Tibial nerve (tissue), 4 donors: ENCODE results near the gene NOS1AP.

ENCODE experiments used
- CTCF ChIP-seq, 5 experiments: fragments of 200-600 bp in 3 of 5; fragments of 450-650 bp in 2 of 5; sonication (generic) in 3 of 5; IDR thresholded peaks; one replicate each; pipeline ENCODE4 v1.5.1; 2016 to 2019; ENCODE audit warnings: antibody characterized with exemption in 5 of 5, mild to moderate bottlenecking in 3 of 5, moderate library complexity in 2 of 5
- EP300 ChIP-seq, 2 donors: sonication (generic); formaldehyde crosslinking; IDR thresholded peaks; one replicate each; pipeline ENCODE4 v1.6.1; 2017; ENCODE audit warnings: antibody characterized with exemption in 2 of 2, mild to moderate bottlenecking in 1 of 2
- POLR2A ChIP-seq, 2 donors: fragments of 450-650 bp; IDR thresholded peaks; one replicate each; pipeline ENCODE4 v1.6.1; 2017; ENCODE audit warnings: antibody characterized with exemption in 2 of 2, mild to moderate bottlenecking in 2 of 2, moderate library complexity in 2 of 2

- TF ChIP-seq POLR2A (IDR thresholded peaks at IDR 0.05) (no peak), CTCF (IDR thresholded peaks at IDR 0.05) (no peak), EP300 (IDR thresholded peaks at IDR 0.05) (no peak)
Observed at GRCh38 chr1:162186026-162186374, 116.5 kb downstream of the NOS1AP start.
